Smooth muscle cell (in vitro differentiated cells): ENCODE measurements around the gene ZNF500. TPM values are rescaled to one million over a fixed set of nuclear protein-coding genes. Genes with fewer than 3 reads are reported as not detected.

ENCODE experiments used
- DNase-seq: peaks from one replicate; lab custom pipeline; 2025; ENCODE audit not compliant: unreplicated experiment; lab: John Stamatoyannopoulos, UW
- H2AFZ ChIP-seq: fragments of 200-600 bp; sonication (generic); 2 replicates; pipeline ENCODE4 v1.6.0; 2016; ENCODE audit warnings: antibody characterized with exemption, low read depth, mild to moderate bottlenecking
- H3F3A ChIP-seq: fragments of 200-600 bp; sonication (generic); 2 replicates; pipeline ENCODE4 v1.6.0; 2017; ENCODE audit warnings: antibody characterized with exemption, low read depth
- H3K27ac ChIP-seq: fragments of 200-600 bp; sonication (generic); 2 replicates; pipeline ENCODE4 v1.5.1; 2016; ENCODE audit warnings: low read depth, mild to moderate bottlenecking
- H3K27me3 ChIP-seq: fragments of 200-600 bp; sonication (generic); 2 replicates; pipeline ENCODE4 v1.6.1; 2016; ENCODE audit warnings: low read depth, mild to moderate bottlenecking
- H3K36me3 ChIP-seq: fragments of 200-600 bp; sonication (generic); 2 replicates; pipeline ENCODE4 v1.5.1; 2016; ENCODE audit warnings: low read depth
- H3K4me1 ChIP-seq: fragments of 200-600 bp; sonication (generic); 2 replicates; pipeline ENCODE4 v1.5.1; 2016; ENCODE audit warnings: low read depth
- H3K4me2 ChIP-seq: fragments of 200-600 bp; sonication (generic); 2 replicates; pipeline ENCODE4 v1.6.0; 2016; ENCODE audit warnings: mild to moderate bottlenecking
- H3K4me3 ChIP-seq: fragments of 200-600 bp; sonication (generic); 2 replicates; pipeline ENCODE4 v1.5.1; 2016; ENCODE audit warnings: mild to moderate bottlenecking
- H3K79me2 ChIP-seq: fragments of 200-600 bp; sonication (generic); 2 replicates; pipeline ENCODE4 v1.6.0; 2016; ENCODE audit warnings: low read depth, mild to moderate bottlenecking
- H3K9ac ChIP-seq: fragments of 200-600 bp; sonication (generic); 2 replicates; pipeline ENCODE4 v1.6.0; 2016; ENCODE audit warnings: low read depth
- H3K9me3 ChIP-seq: fragments of 200-600 bp; sonication (generic); replicated peaks from 2 replicates; pipeline ENCODE4 v1.5.1; 2016; ENCODE audit warnings: low read depth
- H4K20me1 ChIP-seq: fragments of 200-600 bp; sonication (generic); 2 replicates; pipeline ENCODE4 v1.6.0; 2016; ENCODE audit warnings: low read depth
- CTCF ChIP-seq: fragments of 200-600 bp; sonication (generic); IDR thresholded peaks from 2 replicates; pipeline ENCODE4 v1.5.1; 2017; ENCODE audit warnings: borderline replicate concordance, mild to moderate bottlenecking, antibody characterized with exemption; ENCODE audit not compliant: insufficient read depth, poor library complexity, severe bottlenecking
- WGBS: methylation state at CpG from one replicate; pipeline ENCODE4 v1.1.7; 2016; ENCODE audit warnings: low lambda C conversion rate; 5-methylcytosine and 5-hydroxymethylcytosine counted together
- polyA plus RNA-seq: library from polyadenylated mRNA; unstranded; fragments of >200 nt; fragmentation: Nextera tagmentation; extraction: Ambion mirVana; gene quantifications from 2 replicates; pipeline ENCODE4 v1.2.1, GENCODE V29; 2016
- total RNA-seq: library from RNA; depleted of rRNA; stranded (reverse); fragments of >200 nt; gene quantifications from 2 replicates; pipeline ENCODE4 v1.2.3, GENCODE V29; 2014

ZNF500 gene
- total and polyA plus RNA-seq, 2 experiments from 2014 or later = 4.1 to 7.1 TPM

- Histone ChIP-seq H3K79me2 (peaks cover 4% of the 10 kb centered on the region), H3K4me3 (no peak overlapping the region), H3F3A (peaks cover 17% of the 10 kb centered on the region), H3K9me3 (no peaks in the 10 kb centered on the region), H3K27me3 (no peaks in the 10 kb centered on the region), H3K27ac (no peak overlapping the region), H3K4me1 (peaks cover 8% of the 10 kb centered on the region), H4K20me1 (no peaks in the 10 kb centered on the region), H2AFZ (no peak overlapping the region), H3K4me2 (no peak overlapping the region), H3K36me3 (no peaks in the 10 kb centered on the region), H3K9ac (no peak overlapping the region)
- 91% methylated on average over 17 of the region's 17 CpGs for WGBS
- DNase-seq = no peak
- TF ChIP-seq CTCF = no peak
Observed at GRCh38 chr16:4800290-4801041, 33.5 kb upstream of the ZNF500 start.

GRCh38 chr16:4799171-4799855 is 32.4 kb upstream of the ZNF500 start:
- Histone ChIP-seq H3K27me3 (no peaks in the 10 kb centered on the region), H2AFZ (no peak overlapping the region), H3K36me3 (no peaks in the 10 kb centered on the region), H3K9me3 (no peaks in the 10 kb centered on the region), H3K4me1 (peaks cover 8% of the 10 kb centered on the region), H3K9ac (no peak overlapping the region), H3K4me3 (no peak overlapping the region), H3F3A (peaks cover 10% of the 10 kb centered on the region), H3K4me2 (no peak overlapping the region), H3K79me2 (peaks cover 4% of the 10 kb centered on the region), H4K20me1 (no peaks in the 10 kb centered on the region), H3K27ac (no peak overlapping the region)
- DNase-seq = no peak
- TF ChIP-seq CTCF = no peak
- WGBS = 92% methylated on average over 19 of the region's 19 CpGs

GRCh38 chr16:4798456-4798855 is 31.5 kb upstream of the ZNF500 start:
- DNase-seq = no peak
- Histone ChIP-seq H3K79me2 (peaks cover 4% of the 10 kb centered on the region), H3K4me1 (peaks cover 5% of the 10 kb centered on the region), H3K27ac (no peak overlapping the region), H3K9ac (no peak overlapping the region), H3K4me3 (no peak overlapping the region), H2AFZ (no peak overlapping the region), H4K20me1 (no peaks in the 10 kb centered on the region), H3K4me2 (no peak overlapping the region), H3K27me3 (no peaks in the 10 kb centered on the region), H3F3A (peaks cover 5% of the 10 kb centered on the region), H3K9me3 (no peaks in the 10 kb centered on the region), H3K36me3 (no peaks in the 10 kb centered on the region)
- TF ChIP-seq CTCF = no peak
- WGBS = 97% methylated on average over 16 of the region's 16 CpGs
